ENCODE measurements around the gene MLLT3.
"Not testable (repeated sequence)": the region's sequence is repeated elsewhere in the genome, so short reads cannot be mapped to it uniquely, and the experiment has no call there.

Gene MLLT3

DNA sequence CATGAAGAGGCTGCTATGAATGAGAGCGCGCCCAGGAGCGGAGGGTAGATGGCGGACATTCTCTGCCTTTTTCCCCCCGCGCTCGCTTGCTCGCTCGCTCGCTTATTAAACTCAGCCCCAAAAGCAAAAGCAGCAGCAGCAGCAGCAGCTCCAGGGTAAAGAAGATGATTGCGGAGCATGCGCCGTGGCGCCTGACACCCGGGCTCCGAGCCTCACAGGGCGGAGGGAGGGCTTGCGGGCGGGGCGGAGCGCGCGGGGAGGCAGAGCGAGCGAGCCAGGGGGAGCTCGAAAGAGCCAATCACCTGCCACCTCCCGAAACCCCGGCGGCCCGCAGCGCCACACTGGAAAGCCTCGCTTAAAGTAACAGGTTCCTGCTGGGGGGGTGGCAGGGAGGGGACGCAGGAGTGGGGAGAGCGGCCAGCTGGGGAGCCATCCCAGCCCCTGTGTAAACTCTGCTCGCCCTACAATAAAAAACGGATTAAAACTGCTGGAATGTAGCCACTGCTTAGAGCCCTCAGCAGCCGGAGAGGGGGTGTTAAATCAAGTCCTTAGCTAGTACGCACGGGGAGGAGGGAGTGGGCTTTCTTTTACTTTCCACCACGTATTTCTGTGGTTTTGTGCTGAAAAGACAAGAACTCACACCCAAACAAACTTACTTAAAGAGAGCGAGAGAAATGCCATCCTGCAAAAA is at the start of gene MLLT3:
MLLT3 (minus strand) TSS at position 170 of the 691 bp plus-strand sequence.
- Histone ChIP-seq H3K9ac (ENCODE audit: low read depth, low read length) (no peak within 1 kb of the TSS), H3K4me3 (ENCODE audit: low read depth, low read length) (peak within 1 kb of the TSS; percentile 80), H3K4me1 (ENCODE audit: control insufficient read depth, insufficient read depth, low read length) (peaks cover 4% of the 10 kb centered on the region), H3K27me3 (ENCODE audit: control insufficient read depth, insufficient read depth, low read length) (peaks cover 54% of the 10 kb centered on the region), H3K9me3 (ENCODE audit: control insufficient read depth, insufficient read depth, low read length) (no peaks in the 10 kb centered on the region), H3K36me3 (ENCODE audit: control insufficient read depth, insufficient read depth, low read length) (no peaks in the 10 kb centered on the region)

DNA sequence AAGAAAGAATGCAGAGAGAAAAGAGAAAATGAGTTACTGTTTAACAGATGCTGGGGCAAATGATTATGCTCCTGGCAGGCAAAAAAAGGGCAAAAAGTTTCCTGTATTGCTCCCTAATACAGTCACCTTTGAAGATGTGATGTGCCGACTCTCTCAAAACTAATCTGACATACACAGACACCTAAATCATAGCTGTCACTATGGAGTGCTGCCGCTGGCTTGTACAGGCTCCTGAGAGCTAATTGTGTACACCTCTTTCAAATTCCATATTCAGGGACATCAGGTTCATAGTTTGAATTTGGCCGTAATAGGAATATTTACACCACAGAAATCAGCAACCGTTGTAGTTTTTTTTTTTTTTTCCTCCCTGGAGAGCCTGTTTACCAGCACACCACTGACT is 49.3 kb upstream of the MLLT3 start:
- Histone ChIP-seq H3K9me3 (ENCODE audit: control insufficient read depth, insufficient read depth, low read length) (no peaks in the 10 kb centered on the region), H3K9ac (ENCODE audit: low read depth, low read length) (no peak overlapping the region), H3K4me1 (ENCODE audit: control insufficient read depth, insufficient read depth, low read length) (peaks cover 3% of the 10 kb centered on the region), H3K4me3 (ENCODE audit: low read depth, low read length) (no peak overlapping the region), H3K36me3 (ENCODE audit: control insufficient read depth, insufficient read depth, low read length) (no peaks in the 10 kb centered on the region), H3K27me3 (ENCODE audit: control insufficient read depth, insufficient read depth, low read length) (no peaks in the 10 kb centered on the region)

DNA sequence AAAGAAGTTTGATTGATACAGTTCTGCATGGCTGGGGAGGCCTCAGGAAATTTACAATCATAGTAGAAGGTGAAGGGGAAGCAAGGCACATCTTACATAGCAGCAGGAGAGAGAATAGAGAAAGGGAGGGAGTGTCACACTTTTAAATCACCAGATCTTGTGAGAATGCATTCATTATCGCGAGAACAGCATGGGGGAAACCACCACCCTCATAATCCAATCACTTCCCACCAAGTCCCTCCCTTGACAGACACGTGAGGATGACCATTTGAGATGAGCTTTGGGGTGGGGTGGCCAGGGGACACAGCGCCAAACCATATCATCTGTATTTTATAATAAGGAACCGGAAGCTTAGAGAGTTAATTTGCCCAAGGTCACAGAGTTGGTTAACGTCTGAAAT is 48.1 kb upstream of the MLLT3 start:
- Histone ChIP-seq H3K36me3 (ENCODE audit: control insufficient read depth, insufficient read depth, low read length) (no peaks in the 10 kb centered on the region), H3K9me3 (ENCODE audit: control insufficient read depth, insufficient read depth, low read length) (no peaks in the 10 kb centered on the region), H3K27me3 (ENCODE audit: control insufficient read depth, insufficient read depth, low read length) (no peaks in the 10 kb centered on the region), H3K4me3 (ENCODE audit: low read depth, low read length) (no peak overlapping the region), H3K4me1 (ENCODE audit: control insufficient read depth, insufficient read depth, low read length) (peaks cover 4% of the 10 kb centered on the region), H3K9ac (ENCODE audit: low read depth, low read length) (no peak overlapping the region)

DNA sequence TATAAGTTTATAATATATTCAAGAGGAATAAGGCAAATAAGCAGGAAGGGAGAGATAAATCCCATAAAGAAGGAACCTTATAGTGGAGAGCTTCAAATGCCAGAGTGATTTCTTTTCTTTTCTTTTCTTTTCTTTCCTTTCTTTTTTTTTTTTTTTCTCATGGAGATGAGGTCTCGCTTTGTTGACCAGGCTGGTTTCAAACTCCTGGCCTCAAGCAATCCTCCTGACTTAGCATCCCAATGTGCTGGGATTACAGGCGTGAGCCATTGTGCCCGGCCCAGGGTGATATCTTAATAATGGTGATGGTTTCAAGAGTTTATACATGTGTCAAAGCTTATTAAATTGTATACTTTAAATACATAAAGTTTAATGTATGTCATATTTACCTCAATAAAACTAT is 42.2 kb upstream of the MLLT3 start:
- H3K4me3 ChIP-seq (ENCODE audit: low read depth, low read length), result no peak overlapping the region
- H3K27me3 ChIP-seq (ENCODE audit: control insufficient read depth, insufficient read depth, low read length), result no peaks in the 10 kb centered on the region
- H3K9me3 ChIP-seq (ENCODE audit: control insufficient read depth, insufficient read depth, low read length), result no peaks in the 10 kb centered on the region

DNA sequence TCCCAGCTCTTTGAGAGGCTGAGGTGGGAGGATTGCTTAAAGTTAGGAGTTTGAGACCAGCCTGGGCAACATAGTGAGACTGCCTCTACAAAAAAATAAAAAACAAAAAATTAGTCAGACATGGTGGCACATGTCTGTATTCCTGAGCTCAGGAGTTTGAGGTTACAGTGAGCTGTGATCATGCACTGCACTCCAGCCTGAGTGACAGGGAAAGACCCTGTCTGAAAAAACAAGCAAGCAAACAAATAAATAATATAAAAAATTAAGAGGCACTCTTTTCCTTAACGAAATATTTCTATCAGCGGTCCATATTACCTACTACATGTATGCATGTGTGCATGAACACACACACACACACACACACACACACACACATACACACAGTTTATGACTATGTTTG is 40.8 kb upstream of the MLLT3 start:
- no peaks in the 10 kb centered on the region for H3K27me3 ChIP-seq (ENCODE audit: control insufficient read depth, insufficient read depth, low read length)
- no peaks in the 10 kb centered on the region for H3K9me3 ChIP-seq (ENCODE audit: control insufficient read depth, insufficient read depth, low read length)
- H3K36me3 ChIP-seq (ENCODE audit: control insufficient read depth, insufficient read depth, low read length), result no peaks in the 10 kb centered on the region
- no peak overlapping the region for H3K4me3 ChIP-seq (ENCODE audit: low read depth, low read length)
- H3K4me1 ChIP-seq (ENCODE audit: control insufficient read depth, insufficient read depth, low read length), result peaks cover 13% of the 10 kb centered on the region
- no peak overlapping the region for H3K9ac ChIP-seq (ENCODE audit: low read depth, low read length)

More for the DNA sequence above, 42.2 kb upstream of the MLLT3 start:
- Histone ChIP-seq H3K4me1 (ENCODE audit: control insufficient read depth, insufficient read depth, low read length) (peaks cover 13% of the 10 kb centered on the region), H3K36me3 (ENCODE audit: control insufficient read depth, insufficient read depth, low read length) (no peaks in the 10 kb centered on the region), H3K9ac (ENCODE audit: low read depth, low read length) (no peak overlapping the region)

DNA sequence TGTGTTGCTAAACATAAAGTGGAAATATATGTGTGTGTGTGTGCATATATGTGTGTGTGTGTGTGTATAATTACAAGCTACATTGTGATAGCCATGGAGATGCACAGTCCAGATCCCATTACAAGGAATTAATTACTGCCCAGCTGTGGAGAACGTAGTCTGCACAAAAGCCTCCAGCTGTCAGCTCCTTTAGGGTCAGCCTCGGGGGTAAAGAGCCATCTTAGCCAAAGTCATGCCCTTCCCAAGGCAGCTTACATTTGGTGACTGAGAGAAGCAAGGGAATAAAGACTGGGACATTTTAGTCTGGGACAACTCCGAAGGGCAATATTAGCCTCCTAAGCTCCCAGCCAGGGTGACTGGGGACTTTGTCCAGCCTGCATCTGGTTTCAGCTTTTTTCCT is 39.9 kb upstream of the MLLT3 start:
- Histone ChIP-seq H3K4me1 (ENCODE audit: control insufficient read depth, insufficient read depth, low read length) (peaks cover 13% of the 10 kb centered on the region), H3K36me3 (ENCODE audit: control insufficient read depth, insufficient read depth, low read length) (no peaks in the 10 kb centered on the region), H3K27me3 (ENCODE audit: control insufficient read depth, insufficient read depth, low read length) (no peaks in the 10 kb centered on the region), H3K9me3 (ENCODE audit: control insufficient read depth, insufficient read depth, low read length) (no peaks in the 10 kb centered on the region), H3K4me3 (ENCODE audit: low read depth, low read length) (no peak overlapping the region), H3K9ac (ENCODE audit: low read depth, low read length) (no peak overlapping the region)

DNA sequence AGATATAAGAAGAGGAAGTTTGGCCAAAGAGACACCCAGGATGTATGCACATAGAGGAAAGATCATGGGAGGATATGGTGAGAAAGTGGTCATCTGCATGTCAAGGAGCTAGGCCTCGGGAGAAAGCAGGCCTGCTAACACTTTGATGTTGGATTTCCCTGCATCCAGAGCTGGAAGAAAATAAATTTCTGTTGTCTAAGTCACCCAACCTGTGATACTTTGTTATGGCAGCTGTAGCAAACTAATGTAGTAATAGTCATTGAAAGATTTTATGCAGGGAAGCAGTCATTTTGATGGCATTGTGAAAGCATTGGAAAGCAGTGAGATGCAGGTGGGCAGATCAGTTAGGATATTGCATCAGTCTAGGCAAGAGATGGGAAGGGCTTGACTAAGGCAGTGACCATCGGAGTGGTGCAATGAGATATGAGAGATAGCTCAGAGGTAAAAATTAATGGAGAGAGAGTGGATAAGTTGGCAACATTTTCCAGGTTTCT is 37.2 kb upstream of the MLLT3 start:
- peak overlapping the region; percentile 68 for H3K4me3 ChIP-seq (ENCODE audit: low read depth, low read length)
- H3K9me3 ChIP-seq (ENCODE audit: control insufficient read depth, insufficient read depth, low read length), result no peaks in the 10 kb centered on the region
- H3K36me3 ChIP-seq (ENCODE audit: control insufficient read depth, insufficient read depth, low read length), result no peaks in the 10 kb centered on the region
- no peaks in the 10 kb centered on the region for H3K27me3 ChIP-seq (ENCODE audit: control insufficient read depth, insufficient read depth, low read length)
- H3K9ac ChIP-seq (ENCODE audit: low read depth, low read length), result no peak overlapping the region
- H3K4me1 ChIP-seq (ENCODE audit: control insufficient read depth, insufficient read depth, low read length), result peaks cover 10% of the 10 kb centered on the region

DNA sequence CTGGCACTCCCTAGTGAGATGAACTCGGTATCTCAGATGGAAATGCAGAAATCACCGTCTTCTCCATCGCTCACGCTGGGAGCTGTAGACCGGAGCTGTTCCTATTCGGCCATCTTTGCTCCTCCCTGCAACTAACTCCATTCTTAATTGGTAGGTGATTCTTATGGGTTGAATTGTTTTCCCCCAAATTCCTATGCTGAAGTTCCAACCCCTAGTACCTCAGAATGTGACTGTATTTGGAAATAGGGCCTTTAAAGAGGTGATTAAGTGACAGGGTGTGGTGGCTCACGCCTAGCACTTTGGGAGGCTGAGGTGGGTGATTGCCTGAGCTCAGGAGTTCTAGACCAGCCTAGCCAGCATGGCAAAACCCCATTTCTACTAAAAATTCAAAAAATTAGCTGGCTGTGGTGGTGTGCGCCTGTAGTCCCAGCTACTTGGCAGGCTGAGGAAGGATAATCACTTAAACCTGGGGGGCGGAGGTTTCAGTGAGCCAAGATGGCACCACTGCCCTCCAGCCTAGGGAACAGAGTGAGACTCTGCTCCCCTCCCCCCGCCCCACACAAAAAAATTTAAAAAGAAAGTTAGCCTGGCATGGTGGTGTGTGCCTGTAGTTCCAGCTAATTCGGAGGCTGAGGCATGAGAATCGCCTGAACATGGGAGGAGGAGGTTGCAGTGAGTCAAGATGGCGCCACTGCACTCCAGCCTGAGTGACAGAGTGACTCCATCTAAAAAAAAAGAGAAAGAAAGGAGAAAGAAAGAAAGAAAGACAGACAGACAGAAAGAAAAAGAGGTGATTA is 36.6 kb upstream of the MLLT3 start:
- no peaks in the 10 kb centered on the region for H3K9me3 ChIP-seq (ENCODE audit: control insufficient read depth, insufficient read depth, low read length)
- H3K9ac ChIP-seq (ENCODE audit: low read depth, low read length), result peak overlapping the region; percentile 57
- peak overlapping the region; percentile 68 for H3K4me3 ChIP-seq (ENCODE audit: low read depth, low read length)
- H3K4me1 ChIP-seq (ENCODE audit: control insufficient read depth, insufficient read depth, low read length), result peaks cover 10% of the 10 kb centered on the region
- H3K27me3 ChIP-seq (ENCODE audit: control insufficient read depth, insufficient read depth, low read length), result no peaks in the 10 kb centered on the region
- H3K36me3 ChIP-seq (ENCODE audit: control insufficient read depth, insufficient read depth, low read length), result no peaks in the 10 kb centered on the region

DNA sequence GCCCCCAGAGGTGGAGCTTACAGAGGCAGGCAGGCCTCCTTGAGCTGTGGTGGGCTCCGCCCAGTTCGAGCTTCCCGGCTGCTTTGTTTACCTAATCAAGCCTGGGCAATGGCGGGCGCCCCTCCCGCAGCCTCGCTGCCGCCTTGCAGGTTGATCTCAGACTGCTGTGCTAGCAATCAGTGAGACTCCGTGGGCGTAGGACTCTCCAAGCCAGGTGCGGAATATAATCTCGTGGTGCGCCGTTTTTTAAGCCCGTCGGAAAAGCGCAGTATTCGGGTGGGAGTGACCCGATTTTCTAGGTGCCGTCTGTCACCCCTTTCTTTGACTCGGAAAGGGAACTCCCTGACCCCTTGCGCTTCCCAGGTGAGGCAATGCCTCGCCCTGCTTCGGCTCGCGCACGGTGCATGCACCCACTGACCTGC is 36.0 kb upstream of the MLLT3 start:
- not testable (repeated sequence) for H3K27me3 ChIP-seq (ENCODE audit: control insufficient read depth, insufficient read depth, low read length); H3K9me3 ChIP-seq (ENCODE audit: control insufficient read depth, insufficient read depth, low read length); H3K36me3 ChIP-seq (ENCODE audit: control insufficient read depth, insufficient read depth, low read length); H3K4me1 ChIP-seq (ENCODE audit: control insufficient read depth, insufficient read depth, low read length)
- peak overlapping the region; percentile 68 for H3K4me3 ChIP-seq (ENCODE audit: low read depth, low read length)
- H3K9ac ChIP-seq (ENCODE audit: low read depth, low read length), result peak overlapping the region; percentile 57

DNA sequence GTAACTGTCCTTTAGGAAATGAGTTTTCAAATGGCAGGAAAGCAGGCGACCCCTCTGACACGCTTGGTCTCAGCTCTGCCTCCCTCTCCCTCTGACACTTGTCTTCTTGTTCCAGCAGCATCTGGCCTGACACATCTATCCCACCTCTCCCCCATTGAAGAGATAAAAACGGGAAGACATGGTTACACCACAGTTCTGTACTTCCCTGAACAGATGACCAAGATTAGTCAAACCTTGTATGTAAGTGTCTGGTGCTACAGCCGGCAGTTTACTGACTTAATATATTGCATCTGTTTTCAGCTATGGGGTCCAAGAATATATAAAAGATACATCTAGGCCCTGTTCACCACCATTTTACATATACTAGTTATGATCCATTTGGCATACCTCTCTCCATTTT is 29.6 kb upstream of the MLLT3 start:
- Histone ChIP-seq H3K4me1 (ENCODE audit: control insufficient read depth, insufficient read depth, low read length) (no peaks in the 10 kb centered on the region), H3K9ac (ENCODE audit: low read depth, low read length) (no peak overlapping the region), H3K4me3 (ENCODE audit: low read depth, low read length) (no peak overlapping the region), H3K27me3 (ENCODE audit: control insufficient read depth, insufficient read depth, low read length) (no peaks in the 10 kb centered on the region), H3K9me3 (ENCODE audit: control insufficient read depth, insufficient read depth, low read length) (no peaks in the 10 kb centered on the region), H3K36me3 (ENCODE audit: control insufficient read depth, insufficient read depth, low read length) (no peaks in the 10 kb centered on the region)

DNA sequence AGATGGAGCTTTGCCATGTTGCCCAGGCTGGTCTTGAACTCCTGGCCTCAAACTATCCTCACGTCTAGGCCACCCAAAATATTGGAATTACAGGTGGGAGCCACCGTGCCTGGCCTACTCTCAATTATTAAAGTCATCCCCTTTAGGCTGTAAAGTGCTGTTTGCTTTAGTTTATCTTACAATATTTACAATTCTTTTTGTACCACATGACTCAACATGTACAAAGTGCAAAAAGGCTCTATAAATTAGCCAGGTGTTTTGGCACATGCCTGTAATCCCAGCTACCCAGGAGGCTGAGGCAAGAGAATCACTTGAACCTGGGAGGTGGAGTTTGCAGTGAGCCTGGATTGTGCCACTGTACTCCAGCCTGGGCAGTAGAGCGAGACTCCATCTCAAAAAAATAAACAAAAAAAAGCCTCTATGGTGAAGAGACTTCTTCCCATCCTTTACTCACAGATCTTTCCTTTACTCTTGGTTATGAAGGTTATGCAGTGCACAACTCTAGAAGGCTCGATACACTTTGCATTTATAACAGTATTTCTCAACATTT is 28.5 kb upstream of the MLLT3 start:
- H3K4me3 ChIP-seq (ENCODE audit: low read depth, low read length), result no peak overlapping the region
- no peaks in the 10 kb centered on the region for H3K4me1 ChIP-seq (ENCODE audit: control insufficient read depth, insufficient read depth, low read length)
- H3K9ac ChIP-seq (ENCODE audit: low read depth, low read length), result no peak overlapping the region
- no peaks in the 10 kb centered on the region for H3K9me3 ChIP-seq (ENCODE audit: control insufficient read depth, insufficient read depth, low read length)
- no peaks in the 10 kb centered on the region for H3K27me3 ChIP-seq (ENCODE audit: control insufficient read depth, insufficient read depth, low read length)
- no peaks in the 10 kb centered on the region for H3K36me3 ChIP-seq (ENCODE audit: control insufficient read depth, insufficient read depth, low read length)

DNA sequence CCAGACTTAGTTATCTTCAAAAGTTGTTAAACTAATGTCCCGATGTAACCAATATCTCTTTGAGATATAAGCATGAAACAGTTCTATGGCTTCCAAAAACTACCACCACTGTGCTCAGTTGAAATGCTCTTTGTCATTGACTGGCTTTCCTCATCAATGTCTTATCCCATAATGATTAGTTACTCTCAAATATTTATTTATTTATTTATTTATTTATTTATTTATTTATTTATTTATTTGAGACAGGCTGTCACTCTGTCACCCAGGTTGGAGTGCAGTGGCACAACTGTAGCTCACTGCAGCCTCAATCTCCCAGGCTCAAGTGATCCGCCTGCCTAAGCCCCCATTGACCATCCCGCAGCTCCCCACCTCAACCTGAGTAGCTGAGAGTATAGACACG is 28.0 kb upstream of the MLLT3 start:
- H3K9ac ChIP-seq (ENCODE audit: low read depth, low read length), result no peak overlapping the region
- H3K4me3 ChIP-seq (ENCODE audit: low read depth, low read length), result no peak overlapping the region
- H3K4me1 ChIP-seq (ENCODE audit: control insufficient read depth, insufficient read depth, low read length), result no peaks in the 10 kb centered on the region
- H3K9me3 ChIP-seq (ENCODE audit: control insufficient read depth, insufficient read depth, low read length), result no peaks in the 10 kb centered on the region
- no peaks in the 10 kb centered on the region for H3K27me3 ChIP-seq (ENCODE audit: control insufficient read depth, insufficient read depth, low read length)
- no peaks in the 10 kb centered on the region for H3K36me3 ChIP-seq (ENCODE audit: control insufficient read depth, insufficient read depth, low read length)
